LNCAP (cell line): ENCODE data around the gene COL6A2.

ENCODE experiments used
- TF ChIP-seq, protein P1 (sequence below): fragments of 450-650 bp; IDR thresholded peaks from 2 replicates; pipeline ENCODE4 v1.5.1; 2017; ENCODE audit warnings: mild to moderate bottlenecking

Gene COL6A2

GRCh38 chr21:46108827-46109312, 11.0 kb downstream of the COL6A2 start:
- TF ChIP-seq, protein P1, sequence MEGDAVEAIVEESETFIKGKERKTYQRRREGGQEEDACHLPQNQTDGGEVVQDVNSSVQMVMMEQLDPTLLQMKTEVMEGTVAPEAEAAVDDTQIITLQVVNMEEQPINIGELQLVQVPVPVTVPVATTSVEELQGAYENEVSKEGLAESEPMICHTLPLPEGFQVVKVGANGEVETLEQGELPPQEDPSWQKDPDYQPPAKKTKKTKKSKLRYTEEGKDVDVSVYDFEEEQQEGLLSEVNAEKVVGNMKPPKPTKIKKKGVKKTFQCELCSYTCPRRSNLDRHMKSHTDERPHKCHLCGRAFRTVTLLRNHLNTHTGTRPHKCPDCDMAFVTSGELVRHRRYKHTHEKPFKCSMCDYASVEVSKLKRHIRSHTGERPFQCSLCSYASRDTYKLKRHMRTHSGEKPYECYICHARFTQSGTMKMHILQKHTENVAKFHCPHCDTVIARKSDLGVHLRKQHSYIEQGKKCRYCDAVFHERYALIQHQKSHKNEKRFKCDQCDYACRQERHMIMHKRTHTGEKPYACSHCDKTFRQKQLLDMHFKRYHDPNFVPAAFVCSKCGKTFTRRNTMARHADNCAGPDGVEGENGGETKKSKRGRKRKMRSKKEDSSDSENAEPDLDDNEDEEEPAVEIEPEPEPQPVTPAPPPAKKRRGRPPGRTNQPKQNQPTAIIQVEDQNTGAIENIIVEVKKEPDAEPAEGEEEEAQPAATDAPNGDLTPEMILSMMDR = no peak

DNA sequence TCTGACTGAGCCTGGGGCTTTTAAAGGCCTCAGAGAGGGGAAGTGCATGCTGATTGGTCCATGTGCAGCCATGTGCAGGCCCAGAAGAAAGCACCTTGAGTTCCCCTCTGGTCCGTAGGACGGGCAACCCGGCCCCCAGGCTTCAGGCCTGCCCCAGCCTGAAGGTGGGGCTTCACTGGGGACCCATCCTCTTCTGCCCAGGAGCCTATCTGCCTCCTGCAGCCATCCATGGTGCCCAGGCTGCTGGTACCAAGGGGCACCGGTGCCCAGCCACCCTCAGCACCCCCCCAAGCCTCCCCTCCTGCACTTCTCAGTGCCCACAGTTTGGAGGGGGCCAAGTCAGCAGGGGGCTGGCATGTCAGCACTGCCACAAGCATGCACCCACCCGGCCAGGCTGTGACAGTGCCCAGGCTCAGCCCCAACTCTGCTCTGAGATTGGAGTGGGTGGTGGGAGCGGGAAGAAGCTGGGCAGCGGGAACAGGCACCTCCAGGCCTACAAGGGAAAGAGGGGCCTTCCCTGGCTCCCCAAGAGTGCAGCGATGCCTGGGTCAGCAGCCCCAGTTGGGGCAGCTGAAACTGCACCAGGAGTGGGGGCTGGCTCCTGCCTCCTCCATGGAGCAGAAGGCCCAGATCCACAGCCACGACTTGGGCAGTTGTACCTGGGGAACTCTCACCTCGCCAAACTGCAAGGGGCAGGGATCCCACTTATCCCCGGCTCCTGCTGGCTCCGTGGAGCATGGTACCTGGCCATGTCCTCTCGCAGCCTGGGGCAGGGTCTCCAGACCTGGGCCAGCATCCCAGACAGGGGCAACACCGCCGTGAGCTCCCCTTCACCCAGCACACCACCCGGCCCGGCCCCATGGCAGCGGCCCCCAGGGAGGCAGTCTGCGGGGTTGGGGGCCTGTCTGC, 11.7 kb downstream of the COL6A2 start:
- TF ChIP-seq, protein P1 = no peak

DNA sequence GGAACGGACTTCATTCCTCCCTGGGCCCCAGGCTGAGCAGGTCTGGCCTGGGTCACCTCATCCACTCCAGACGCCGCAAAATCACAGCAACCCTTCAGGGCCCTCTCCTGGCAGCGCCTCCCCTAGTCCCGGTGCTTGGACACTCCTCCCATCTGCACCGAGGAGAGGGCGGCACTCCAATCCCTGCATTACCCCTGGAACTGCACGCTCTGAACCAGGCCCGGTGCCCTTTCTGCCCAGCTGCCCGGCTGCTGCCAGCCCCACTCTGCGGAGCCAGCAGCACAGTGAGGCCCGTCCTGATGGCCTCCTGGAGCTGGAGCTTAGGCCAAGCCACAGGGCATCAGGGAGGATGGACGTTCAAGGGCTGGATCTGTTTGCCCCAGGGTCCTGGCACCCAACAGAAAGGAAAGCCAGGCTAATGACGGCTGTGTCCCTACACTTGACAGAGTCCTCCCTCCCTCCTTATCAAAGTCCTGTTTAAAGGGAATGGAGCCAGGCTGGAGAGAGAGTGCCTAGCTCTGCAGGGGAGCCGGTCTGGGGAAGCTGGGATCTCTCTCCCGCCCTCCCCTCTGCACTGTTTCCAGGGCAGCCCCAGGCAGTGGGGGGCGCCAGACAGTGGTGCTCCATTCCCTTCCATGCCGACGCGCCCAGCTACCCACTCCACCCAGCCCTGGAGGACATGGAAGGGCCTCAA, 12.7 kb downstream of the COL6A2 start:
- TF ChIP-seq, protein P1 = no peak

- TF ChIP-seq, protein P1 = no peak
Observed at GRCh38 chr21:46111193-46111571, 13.3 kb downstream of the COL6A2 start.

- TF ChIP-seq, protein P1 = no peak
Observed at GRCh38 chr21:46111857-46112724, 14.2 kb downstream of the COL6A2 start.

GRCh38 chr21:46112725-46113215, 14.9 kb downstream of the COL6A2 start:
- TF ChIP-seq, protein P1 = no peak
